ENCODE measurements around the gene GRB10.

DNA sequence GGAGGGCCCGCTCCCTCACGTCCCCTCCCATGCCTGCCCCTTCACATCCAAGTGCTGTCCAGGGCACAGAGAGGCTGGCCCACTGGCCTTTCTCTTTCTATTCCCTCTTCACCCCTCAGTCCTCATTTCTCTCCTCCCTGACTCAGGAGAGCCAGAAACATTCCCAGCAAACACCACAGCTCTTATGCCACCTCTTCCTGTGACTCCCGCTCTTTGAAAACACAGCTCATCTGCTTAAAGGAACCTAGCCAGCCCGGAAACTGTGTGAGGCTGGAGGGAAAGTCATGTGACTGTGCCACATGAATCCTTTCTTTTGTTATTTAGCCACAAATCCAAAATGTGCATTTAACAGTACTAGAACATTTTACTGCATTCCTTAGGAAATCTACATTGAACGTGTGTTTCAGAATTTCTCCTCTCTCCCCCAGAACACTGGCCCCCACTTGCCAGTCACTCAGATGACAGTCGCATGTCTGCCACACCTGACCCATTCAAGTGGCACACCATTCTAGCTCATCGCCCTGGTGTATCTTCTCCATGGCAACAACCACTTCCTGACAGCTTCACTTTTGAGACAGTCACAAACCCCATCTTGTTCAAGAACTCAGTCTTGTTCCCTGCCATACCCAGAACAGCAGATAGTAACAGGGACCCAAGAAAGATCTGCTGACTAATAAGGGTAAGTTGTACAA lies 42.8 kb downstream of the GRB10 start:
- no peak for TF ChIP-seq POLR2A (IDR thresholded peaks at IDR 0.05; ENCODE audit: low read depth, low read length)
- no peak for TF ChIP-seq TAF1 (IDR thresholded peaks at IDR 0.05; ENCODE audit: low read depth, low read length)
- no peak for TF ChIP-seq POLR2AphosphoS5 (IDR thresholded peaks at IDR 0.05; ENCODE audit: low read depth, low read length)
- TF ChIP-seq POU2F2 (IDR thresholded peaks at IDR 0.05; ENCODE audit: low read depth, low read length): no peak
- TF ChIP-seq SPI1 (IDR thresholded peaks at IDR 0.05; ENCODE audit: low read depth, low read length): no peak
- no peak for TF ChIP-seq PAX5 (IDR thresholded peaks at IDR 0.05; ENCODE audit: insufficient read depth, low read length, severe bottlenecking)

All from GM12891 (cell line).